H9 (cell line): ENCODE data around the gene SEC22A. TPM values are rescaled to one million over a fixed set of nuclear protein-coding genes. Genes with fewer than 3 reads are reported as not detected.

Experiments
- DNase-seq: peaks from one replicate; pipeline ENCODE4 v3.0.0-alpha.2; 2017
- H2AFZ ChIP-seq: one replicate; pipeline ENCODE4 v1.6.1; 2013; ENCODE audit warnings: mild to moderate bottlenecking, low read length, control low read depth, moderate library complexity
- H2AK5ac ChIP-seq: 2 replicates; pipeline ENCODE4 v1.6.1; 2013; ENCODE audit warnings: low read length, control low read depth, mixed read lengths; ENCODE audit not compliant: insufficient read length
- H2BK120ac ChIP-seq: one replicate; pipeline ENCODE4 v1.6.1; 2013; ENCODE audit warnings: low read depth, mild to moderate bottlenecking, low read length, control low read depth, inconsistent platforms; ENCODE audit not compliant: poor library complexity, severe bottlenecking
- H2BK12ac ChIP-seq: 2 replicates; pipeline ENCODE4 v1.6.1; 2013; ENCODE audit warnings: low read length, control low read depth, mixed read lengths, low read depth; ENCODE audit not compliant: insufficient read length
- H2BK15ac ChIP-seq: 2 replicates; pipeline ENCODE4 v1.6.1; 2013; ENCODE audit warnings: low read depth, low read length, control low read depth
- H2BK20ac ChIP-seq: one replicate; pipeline ENCODE4 v1.6.1; 2013; ENCODE audit warnings: low read depth, mild to moderate bottlenecking, low read length, control low read depth, inconsistent platforms; ENCODE audit not compliant: poor library complexity, severe bottlenecking
- H2BK5ac ChIP-seq: 2 replicates; pipeline ENCODE4 v1.6.1; 2013; ENCODE audit warnings: low read length, control low read depth, mixed read lengths; ENCODE audit not compliant: insufficient read length
- H3K14ac ChIP-seq: 2 replicates; pipeline ENCODE4 v1.6.1; 2013; ENCODE audit warnings: low read length, control low read depth; ENCODE audit not compliant: insufficient read depth
- H3K18ac ChIP-seq: 2 replicates; pipeline ENCODE4 v1.6.1; 2013; ENCODE audit warnings: low read depth, mild to moderate bottlenecking, mixed read lengths, low read length, control low read depth; ENCODE audit not compliant: insufficient read length
- H3K23ac ChIP-seq: 2 replicates; pipeline ENCODE4 v1.6.1; 2013; ENCODE audit warnings: low read length, control low read depth, mixed read lengths, low read depth; ENCODE audit not compliant: insufficient read length
- H3K23me2 ChIP-seq: 2 replicates; pipeline ENCODE4 v1.6.1; 2013; ENCODE audit warnings: low read depth, mild to moderate bottlenecking, mixed read lengths, low read length, control low read depth; ENCODE audit not compliant: insufficient read length, poor library complexity, severe bottlenecking
- H3K27ac ChIP-seq: 2 replicates; pipeline ENCODE4 v1.5.1; 2013; ENCODE audit warnings: low read length, control low read depth, mixed read lengths, low read depth; ENCODE audit not compliant: insufficient read length
- H3K27me3 ChIP-seq: 2 replicates; pipeline ENCODE4 v1.6.1; 2013; ENCODE audit warnings: low read length, control low read depth, inconsistent platforms; ENCODE audit not compliant: insufficient read depth
- H3K4ac ChIP-seq: 2 replicates; pipeline ENCODE4 v1.6.1; 2013; ENCODE audit warnings: low read depth, mild to moderate bottlenecking, control low read depth, inconsistent platforms, low read length, moderate library complexity
- H3K4me1 ChIP-seq: 2 replicates; pipeline ENCODE4 v1.6.1; 2013; ENCODE audit warnings: low read length, control low read depth, inconsistent platforms; ENCODE audit not compliant: insufficient read depth
- H3K4me2 ChIP-seq: 2 replicates; pipeline ENCODE4 v1.6.1; 2013; ENCODE audit warnings: low read length, control low read depth, mixed read lengths; ENCODE audit not compliant: insufficient read length, insufficient read depth
- H3K56ac ChIP-seq: 2 replicates; pipeline ENCODE4 v1.6.1; 2013; ENCODE audit warnings: low read depth, mild to moderate bottlenecking, mixed read lengths, low read length, control low read depth; ENCODE audit not compliant: insufficient read length
- H3K79me1 ChIP-seq: 2 replicates; pipeline ENCODE4 v1.6.1; 2013; ENCODE audit warnings: low read depth, mild to moderate bottlenecking, moderate library complexity, low read length, control low read depth, inconsistent platforms; ENCODE audit not compliant: insufficient read depth, poor library complexity, severe bottlenecking
- H3K79me2 ChIP-seq: 2 replicates; pipeline ENCODE4 v1.6.1; 2013; ENCODE audit warnings: low read length, control low read depth, inconsistent platforms; ENCODE audit not compliant: insufficient read depth
- H3K9ac ChIP-seq: 2 replicates; pipeline ENCODE4 v1.6.1; 2013; ENCODE audit warnings: low read length, control low read depth, mixed read lengths; ENCODE audit not compliant: insufficient read length; ENCODE audit errors: extremely low read depth
- H3K9me3 ChIP-seq: one replicate; pipeline ENCODE4 v1.6.1; 2013; ENCODE audit warnings: low read depth, low read length, inconsistent platforms; ENCODE audit not compliant: control insufficient read depth
- H3T11ph ChIP-seq: one replicate; pipeline ENCODE4 v1.6.1; 2013; ENCODE audit warnings: mild to moderate bottlenecking, low read length, control low read depth, inconsistent platforms
- H4K20me1 ChIP-seq: one replicate; pipeline ENCODE4 v1.6.1; 2013; ENCODE audit not compliant: control insufficient read depth, insufficient read length, insufficient read depth
- H4K5ac ChIP-seq: 2 replicates; pipeline ENCODE4 v1.6.1; 2013; ENCODE audit warnings: low read depth, mild to moderate bottlenecking, mixed read lengths, low read length, control low read depth; ENCODE audit not compliant: insufficient read length
- H4K8ac ChIP-seq: replicated peaks from 2 replicates; pipeline ENCODE4 v1.6.1; 2013; ENCODE audit warnings: low read length, control low read depth, mixed read lengths, low read depth; ENCODE audit not compliant: insufficient read length
- H4K91ac ChIP-seq: 2 replicates; pipeline ENCODE4 v1.6.1; 2013; ENCODE audit warnings: low read depth, mild to moderate bottlenecking, moderate library complexity, mixed read lengths, low read length, control low read depth; ENCODE audit not compliant: insufficient read length
- H3K27ac Mint-ChIP-seq, 3 experiments: 2 replicates in 2 of 3; 3 replicates in 1 of 3; pipeline ENCODE4 v1.8.0; 2020 to 2021; ENCODE audit warnings: mixed read lengths in 3 of 3, mild to moderate bottlenecking in 1 of 3, moderate library complexity in 1 of 3
- H3K27me3 Mint-ChIP-seq: 2 replicates; pipeline ENCODE4 v1.8.0; 2021; ENCODE audit warnings: low read depth, mild to moderate bottlenecking, moderate library complexity, mixed read lengths
- H3K36me3 Mint-ChIP-seq, 3 experiments: 2 replicates in 2 of 3; 3 replicates in 1 of 3; pipeline ENCODE4 v1.8.0; 2020 to 2021; ENCODE audit warnings: low read depth in 3 of 3, mixed read lengths in 3 of 3; ENCODE audit not compliant: insufficient read depth in 1 of 3
- H3K4me1 Mint-ChIP-seq, 2 experiments: 2 replicates each; pipeline ENCODE4 v1.8.0; 2020; ENCODE audit warnings: mixed read lengths in 2 of 2
- H3K4me3 Mint-ChIP-seq, 2 experiments: 2 replicates in 1 of 2; 3 replicates in 1 of 2; pipeline ENCODE4 v1.8.0; 2020 to 2021; ENCODE audit warnings: mild to moderate bottlenecking in 2 of 2, mixed read lengths in 2 of 2, moderate library complexity in 1 of 2
- H3K9me3 Mint-ChIP-seq, 2 experiments: 2 replicates in 1 of 2; 3 replicates in 1 of 2; pipeline ENCODE4 v1.8.0; 2020; ENCODE audit warnings: mild to moderate bottlenecking in 2 of 2, mixed read lengths in 2 of 2, moderate library complexity in 1 of 2
- WGBS: extraction: QIAGEN DNeasy Blood & Tissue Kit; methylation state at CpG from one replicate; pipeline ENCODE4 v1.1.7; 2013; ENCODE audit warnings: missing lambda C conversion rate, low lambda C conversion rate, mixed read lengths; ENCODE audit not compliant: insufficient read length; ENCODE audit errors: extremely low coverage; 5-methylcytosine and 5-hydroxymethylcytosine counted together
- total RNA-seq: library from RNA; stranded (reverse); gene quantifications from 2 replicates; pipeline ENCODE4 v1.2.1, GENCODE V29; 2021
- TF ChIP-seq, protein P1 (sequence below): fragments of 200-600 bp; sonication (generic); conservative IDR thresholded peaks from 3 replicates; pipeline ENCODE4 v1.8.0; 2021; ENCODE audit warnings: antibody characterized with exemption, mild to moderate bottlenecking

Gene SEC22A
- total RNA-seq, 1 experiment from 2014 or later: 9.9 TPM

DNA sequence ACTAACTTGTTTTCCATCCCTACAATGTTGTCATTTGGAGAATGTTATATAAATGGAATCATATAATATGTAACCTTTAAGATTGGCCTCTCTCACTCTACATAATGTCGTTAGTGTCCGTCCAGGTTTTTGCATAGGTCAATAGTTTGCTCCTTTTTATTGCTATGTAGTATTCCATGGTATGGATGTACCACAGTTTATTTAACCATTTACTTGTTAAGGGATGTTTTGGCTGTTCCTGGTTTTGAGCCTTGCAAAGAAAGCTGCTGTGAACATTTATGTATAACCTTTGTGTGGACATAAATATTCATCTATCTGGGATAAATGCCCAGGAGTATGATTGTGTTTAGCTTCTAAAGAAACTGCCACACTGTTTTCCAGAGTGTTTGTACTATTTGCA, 34.1 kb upstream of the SEC22A start:
- TF ChIP-seq, protein P1, sequence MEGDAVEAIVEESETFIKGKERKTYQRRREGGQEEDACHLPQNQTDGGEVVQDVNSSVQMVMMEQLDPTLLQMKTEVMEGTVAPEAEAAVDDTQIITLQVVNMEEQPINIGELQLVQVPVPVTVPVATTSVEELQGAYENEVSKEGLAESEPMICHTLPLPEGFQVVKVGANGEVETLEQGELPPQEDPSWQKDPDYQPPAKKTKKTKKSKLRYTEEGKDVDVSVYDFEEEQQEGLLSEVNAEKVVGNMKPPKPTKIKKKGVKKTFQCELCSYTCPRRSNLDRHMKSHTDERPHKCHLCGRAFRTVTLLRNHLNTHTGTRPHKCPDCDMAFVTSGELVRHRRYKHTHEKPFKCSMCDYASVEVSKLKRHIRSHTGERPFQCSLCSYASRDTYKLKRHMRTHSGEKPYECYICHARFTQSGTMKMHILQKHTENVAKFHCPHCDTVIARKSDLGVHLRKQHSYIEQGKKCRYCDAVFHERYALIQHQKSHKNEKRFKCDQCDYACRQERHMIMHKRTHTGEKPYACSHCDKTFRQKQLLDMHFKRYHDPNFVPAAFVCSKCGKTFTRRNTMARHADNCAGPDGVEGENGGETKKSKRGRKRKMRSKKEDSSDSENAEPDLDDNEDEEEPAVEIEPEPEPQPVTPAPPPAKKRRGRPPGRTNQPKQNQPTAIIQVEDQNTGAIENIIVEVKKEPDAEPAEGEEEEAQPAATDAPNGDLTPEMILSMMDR: no peak
- no peak overlapping the region for H2BK120ac ChIP-seq
- H2AK5ac ChIP-seq: no peak overlapping the region
- no peak overlapping the region for H2AFZ ChIP-seq
- no peaks in the 10 kb centered on the region for H3K4me1 ChIP-seq
- Mint-ChIP-seq H3K4me1 (peaks cover 4 to 5% of the 10 kb centered on the region in 2 experiments; a peak in 2 of 4 replicates), H3K36me3 (peaks cover 34 to 36% (median 36%) of the 10 kb centered on the region in 3 experiments), H3K27me3 (no peaks in the 10 kb centered on the region), H3K9me3 (peaks cover 10 to 11% of the 10 kb centered on the region in 2 experiments; a peak in 4 of 5 replicates), H3K4me3 (no peak overlapping the region), H3K27ac (no peak overlapping the region)
- H3K23ac ChIP-seq: no peak overlapping the region
- no peak overlapping the region for H3K14ac ChIP-seq
- no peaks in the 10 kb centered on the region for H3K23me2 ChIP-seq
- no peak overlapping the region for H2BK12ac ChIP-seq
- H3K79me1 ChIP-seq: no peaks in the 10 kb centered on the region
- H3K27me3 ChIP-seq: no peaks in the 10 kb centered on the region
- H3K18ac ChIP-seq: no peak overlapping the region
- no peak overlapping the region for H3K27ac ChIP-seq
- no peak overlapping the region for H4K8ac ChIP-seq
- H3K9me3 ChIP-seq: no peaks in the 10 kb centered on the region
- H4K91ac ChIP-seq: no peak overlapping the region
- DNase-seq: no peak
- WGBS: no CpG with 5 or more reads among the region's 2 CpGs
- no peak overlapping the region for H2BK5ac ChIP-seq
- H3K4ac ChIP-seq: no peak overlapping the region
- no peak overlapping the region for H4K5ac ChIP-seq
- H2BK15ac ChIP-seq: no peak overlapping the region
- H2BK20ac ChIP-seq: no peak overlapping the region
- no peaks in the 10 kb centered on the region for H4K20me1 ChIP-seq
- H3K9ac ChIP-seq: no peak overlapping the region
- no peak overlapping the region for H3K56ac ChIP-seq
- H3K4me2 ChIP-seq: no peak overlapping the region
- H3T11ph ChIP-seq: no peak overlapping the region
- H3K79me2 ChIP-seq: no peaks in the 10 kb centered on the region
